ENCODE measurements around the gene FGGY.

The FGGY gene

GRCh38 chr1:59354709-59355337 lies 57.9 kb downstream of the FGGY start:
- DNase-seq, result no peak

GRCh38 chr1:59355361-59355760 lies 58.5 kb downstream of the FGGY start:
- DNase-seq, result no peak

GRCh38 chr1:59356627-59357026 lies 59.7 kb downstream of the FGGY start:
- no peak for DNase-seq

GRCh38 chr1:59357645-59358320 lies 60.9 kb downstream of the FGGY start:
- no peak for DNase-seq

- no peak for DNase-seq
Measured at GRCh38 chr1:59359325-59359724, 62.4 kb downstream of the FGGY start.

GRCh38 chr1:59360170-59360569 lies 63.3 kb downstream of the FGGY start:
- no peak for DNase-seq

- no peak for DNase-seq
Measured at GRCh38 chr1:59360729-59361128, 63.8 kb downstream of the FGGY start.

GRCh38 chr1:59361766-59362165 lies 64.9 kb downstream of the FGGY start:
- DNase-seq, result no peak

GRCh38 chr1:59364037-59364436 lies 67.1 kb downstream of the FGGY start:
- no peak for DNase-seq

- DNase-seq, result no peak
Measured at GRCh38 chr1:59366346-59366745, 69.5 kb downstream of the FGGY start.

- no peak for DNase-seq
Measured at GRCh38 chr1:59367301-59368007, 70.6 kb downstream of the FGGY start.

GRCh38 chr1:59368008-59368670 lies 71.2 kb downstream of the FGGY start:
- DNase-seq, result no peak

GRCh38 chr1:59375321-59376220 lies 78.7 kb downstream of the FGGY start:
- DNase-seq, result no peak

- DNase-seq, result no peak
Measured at GRCh38 chr1:59377350-59377904, 80.5 kb downstream of the FGGY start.

- no peak for DNase-seq
Measured at GRCh38 chr1:59378621-59379370, 81.9 kb downstream of the FGGY start.

- DNase-seq, result no peak
Measured at GRCh38 chr1:59379371-59379728, 82.5 kb downstream of the FGGY start.

- no peak for DNase-seq
Measured at GRCh38 chr1:59383963-59384362, 87.1 kb downstream of the FGGY start.

GRCh38 chr1:59384443-59384842 lies 87.5 kb downstream of the FGGY start:
- DNase-seq, result no peak

GRCh38 chr1:59388191-59388590 lies 91.3 kb downstream of the FGGY start:
- no peak for DNase-seq

- DNase-seq, result no peak
Measured at GRCh38 chr1:59389847-59390246, 93.0 kb downstream of the FGGY start.

- no peak for DNase-seq
Measured at GRCh38 chr1:59390307-59390706, 93.4 kb downstream of the FGGY start.
